Mucosa of rectum (tissue), 2 donors: ENCODE results near the gene TP53INP2.
"Not testable (repeated sequence)": the region's sequence is repeated elsewhere in the genome, so short reads cannot be mapped to it uniquely, and the experiment has no call there.

ENCODE experiments used
- H3K27ac ChIP-seq, 2 donors: one replicate each; pipeline ENCODE4 v1.7.0; 2013; ENCODE audit warnings: inconsistent platforms in 2 of 2, low read depth in 2 of 2, low read length in 2 of 2
- H3K27me3 ChIP-seq, 2 donors: one replicate each; pipeline ENCODE4 v1.7.0; 2013; ENCODE audit warnings: low read length in 2 of 2; ENCODE audit not compliant: control insufficient read depth in 2 of 2, insufficient read depth in 2 of 2
- H3K36me3 ChIP-seq, 2 donors: one replicate each; pipeline ENCODE4 v1.7.0; 2013; ENCODE audit warnings: low read length in 2 of 2; ENCODE audit not compliant: control insufficient read depth in 2 of 2, insufficient read depth in 2 of 2
- H3K4me1 ChIP-seq, 2 donors: one replicate each; pipeline ENCODE4 v1.7.0; 2013; ENCODE audit warnings: low read length in 2 of 2, mild to moderate bottlenecking in 1 of 2; ENCODE audit not compliant: control insufficient read depth in 2 of 2, insufficient read depth in 2 of 2
- H3K4me3 ChIP-seq, 2 donors: one replicate each; pipeline ENCODE4 v1.7.0; 2013; ENCODE audit warnings: low read length in 2 of 2
- H3K9ac ChIP-seq, 2 donors: one replicate each; pipeline ENCODE4 v1.7.0; 2013; ENCODE audit warnings: low read length in 2 of 2, low read depth in 1 of 2, mild to moderate bottlenecking in 1 of 2
- H3K9me3 ChIP-seq, 2 donors: one replicate each; pipeline ENCODE4 v1.7.0; 2013; ENCODE audit warnings: low read length in 2 of 2; ENCODE audit not compliant: control insufficient read depth in 2 of 2
- donor health status: healthy.
- donor health status: Normal muscosa, but diverticular disease.

Gene TP53INP2, protein sequence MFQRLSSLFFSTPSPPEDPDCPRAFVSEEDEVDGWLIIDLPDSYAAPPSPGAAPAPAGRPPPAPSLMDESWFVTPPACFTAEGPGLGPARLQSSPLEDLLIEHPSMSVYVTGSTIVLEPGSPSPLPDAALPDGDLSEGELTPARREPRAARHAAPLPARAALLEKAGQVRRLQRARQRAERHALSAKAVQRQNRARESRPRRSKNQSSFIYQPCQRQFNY

GRCh38 chr20:34704177-34705007 lies at the start of gene TP53INP2:
TSS of gene TP53INP2 (plus strand) at chr20:34704344. CDS start at chr20:34708740, 4,396 bp downstream.
- H3K4me1 ChIP-seq: peaks cover 28 to 52% of the 10 kb centered on the region in 2 donors
- no peaks in the 10 kb centered on the region for H3K9me3 ChIP-seq
- H3K36me3 ChIP-seq: no peaks in the 10 kb centered on the region
- no peaks in the 10 kb centered on the region for H3K27me3 ChIP-seq
- H3K9ac ChIP-seq: peak within 1 kb of the TSS; percentile 95
- peak within 1 kb of the TSS; percentile 88 to 97 for H3K4me3 ChIP-seq
- peak within 1 kb of the TSS; percentile 99 for H3K27ac ChIP-seq

GRCh38 chr20:34658654-34659053 lies 45.5 kb upstream of the TP53INP2 start:
- not testable (repeated sequence) for H3K27ac ChIP-seq, H3K9me3 ChIP-seq, H3K9ac ChIP-seq

GRCh38 chr20:34661811-34662210 lies 42.3 kb upstream of the TP53INP2 start:
- not testable (repeated sequence) for H3K27ac ChIP-seq, H3K36me3 ChIP-seq, H3K9me3 ChIP-seq

More at GRCh38 chr20:34658654-34659053, 45.5 kb upstream of the TP53INP2 start:
- not testable (repeated sequence) for H3K27me3 ChIP-seq, H3K4me1 ChIP-seq, H3K36me3 ChIP-seq, H3K4me3 ChIP-seq

DNA sequence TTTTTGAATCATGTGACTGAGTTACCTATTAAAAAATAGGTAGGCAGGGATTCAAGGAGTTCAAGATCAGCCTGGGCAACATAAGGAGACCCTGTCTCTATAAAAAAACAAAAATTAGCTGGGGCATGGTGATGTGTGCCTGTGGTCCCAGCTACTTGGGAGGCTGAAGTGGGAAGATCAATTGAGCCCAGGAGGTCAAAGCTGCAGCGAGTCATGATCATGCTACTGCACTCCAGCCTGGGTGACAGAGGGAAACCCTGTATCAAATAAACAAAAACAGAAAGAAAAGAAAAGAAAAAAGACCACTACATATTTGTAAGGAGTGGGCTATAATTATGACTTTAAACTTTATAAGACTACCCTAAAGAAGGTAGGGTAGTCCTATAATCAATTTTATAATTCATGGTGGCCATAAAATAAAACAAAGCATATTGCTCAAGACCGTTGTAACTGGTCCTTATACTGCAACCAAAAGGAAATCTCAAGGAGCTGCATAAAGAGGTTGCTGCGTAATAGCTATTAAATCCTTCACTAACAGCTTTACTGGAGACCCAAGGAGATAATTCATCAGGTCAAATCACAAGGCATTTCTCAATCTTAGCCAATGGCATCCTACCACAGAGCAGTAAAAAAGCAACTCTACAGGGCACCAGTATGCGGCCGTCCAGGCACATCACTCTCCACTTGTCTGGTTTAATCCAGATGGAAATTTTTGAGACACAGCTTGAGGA lies 40.8 kb upstream of the TP53INP2 start:
- Histone ChIP-seq H3K27ac (no peak overlapping the region), H3K36me3 (no peaks in the 10 kb centered on the region), H3K4me1 (no peaks in the 10 kb centered on the region), H3K4me3 (no peak overlapping the region), H3K9ac (no peak overlapping the region), H3K27me3 (no peaks in the 10 kb centered on the region), H3K9me3 (no peaks in the 10 kb centered on the region)

More at GRCh38 chr20:34661811-34662210, 42.3 kb upstream of the TP53INP2 start:
- H3K4me1 ChIP-seq, H3K9ac ChIP-seq, H3K27me3 ChIP-seq, H3K4me3 ChIP-seq: not testable (repeated sequence)

DNA sequence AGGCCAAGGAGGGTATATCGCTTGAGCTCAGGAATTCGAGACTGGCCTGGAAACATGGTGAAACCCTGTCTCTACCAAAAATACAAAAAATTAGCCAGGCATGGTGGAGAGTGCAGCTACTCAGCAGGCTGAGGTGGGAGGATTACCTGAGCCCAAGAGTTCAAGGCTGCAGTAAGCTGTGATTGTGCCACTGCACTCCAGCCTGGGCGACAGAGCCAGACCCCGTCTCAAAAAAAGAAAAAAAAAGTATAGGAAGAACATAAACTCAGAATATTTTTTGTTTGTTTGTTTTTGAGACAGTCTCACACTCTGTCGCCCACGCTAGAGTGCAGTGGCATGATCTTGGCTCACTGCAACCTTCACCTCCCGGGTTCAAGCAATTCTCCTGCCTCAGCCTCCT lies 39.4 kb upstream of the TP53INP2 start:
- not testable (repeated sequence) for H3K36me3 ChIP-seq, H3K9ac ChIP-seq, H3K27ac ChIP-seq, H3K4me1 ChIP-seq, H3K27me3 ChIP-seq, H3K4me3 ChIP-seq, H3K9me3 ChIP-seq

DNA sequence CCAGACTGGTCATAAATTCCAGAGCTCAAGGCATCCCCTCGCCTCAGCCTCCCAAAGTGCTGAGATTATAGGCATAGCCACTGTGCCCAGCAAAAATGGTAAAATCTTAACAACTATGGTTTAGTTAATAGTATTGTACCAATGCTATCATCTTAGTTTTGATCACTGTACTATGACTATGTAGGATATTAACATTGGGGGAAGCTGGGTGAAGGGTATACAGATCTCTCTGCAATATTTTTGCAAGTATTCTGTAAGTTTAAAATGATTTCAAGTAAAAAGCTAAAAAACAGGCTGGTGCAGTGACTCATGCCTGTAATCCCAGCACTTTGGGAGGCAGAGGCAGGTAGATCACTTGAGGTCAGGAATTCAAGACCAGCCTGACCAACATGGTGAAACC lies 35.0 kb upstream of the TP53INP2 start:
- Histone ChIP-seq H3K9ac (no peak overlapping the region), H3K36me3 (no peaks in the 10 kb centered on the region), H3K27ac (no peak overlapping the region), H3K27me3 (no peaks in the 10 kb centered on the region), H3K9me3 (no peaks in the 10 kb centered on the region), H3K4me3 (no peak overlapping the region), H3K4me1 (no peaks in the 10 kb centered on the region)

DNA sequence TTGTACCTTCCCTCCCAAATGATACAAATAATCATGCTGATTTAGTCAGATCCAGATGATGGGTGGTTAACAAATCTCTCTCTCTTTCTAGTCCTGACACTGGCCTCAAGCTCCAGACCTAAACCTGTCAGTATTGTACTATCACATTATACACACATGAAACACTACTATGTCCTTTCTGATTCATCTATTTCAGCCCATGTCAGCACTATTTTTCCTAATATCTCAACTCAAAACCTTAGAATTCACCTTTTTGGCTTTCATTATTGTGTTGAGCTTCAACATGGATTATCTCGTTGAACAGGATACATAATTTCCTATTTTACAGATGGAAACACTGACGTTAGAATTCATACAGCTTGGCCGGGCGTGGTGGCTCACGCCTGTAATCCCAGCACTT lies 30.7 kb upstream of the TP53INP2 start:
- Histone ChIP-seq H3K27ac (no peak overlapping the region), H3K9ac (no peak overlapping the region), H3K4me1 (peaks cover 3 to 11% of the 10 kb centered on the region in 2 donors), H3K27me3 (no peaks in the 10 kb centered on the region), H3K4me3 (no peak overlapping the region), H3K9me3 (no peaks in the 10 kb centered on the region), H3K36me3 (no peaks in the 10 kb centered on the region)

GRCh38 chr20:34675561-34675960 lies 28.6 kb upstream of the TP53INP2 start:
- Histone ChIP-seq H3K9ac (no peak overlapping the region), H3K4me1 (peaks cover 3 to 11% of the 10 kb centered on the region in 2 donors), H3K36me3 (no peaks in the 10 kb centered on the region), H3K27ac (no peak overlapping the region), H3K27me3 (no peaks in the 10 kb centered on the region), H3K9me3 (no peaks in the 10 kb centered on the region), H3K4me3 (no peak overlapping the region)

GRCh38 chr20:34675993-34676641 lies 28.0 kb upstream of the TP53INP2 start:
- peak overlapping the region; percentile 33 to 77 for H3K9ac ChIP-seq
- peak overlapping the region; percentile 81 to 93 for H3K4me3 ChIP-seq
- peaks cover 3 to 11% of the 10 kb centered on the region in 2 donors for H3K4me1 ChIP-seq
- H3K9me3 ChIP-seq: no peaks in the 10 kb centered on the region
- H3K27me3 ChIP-seq: no peaks in the 10 kb centered on the region
- H3K36me3 ChIP-seq: no peaks in the 10 kb centered on the region
- H3K27ac ChIP-seq: peak overlapping the region; percentile 80 to 84
